Fibroblast of lung (primary cell): ENCODE data around the gene SETBP1. TPM values are rescaled to one million over a fixed set of nuclear protein-coding genes. Genes with fewer than 3 reads are reported as not detected.

Experiments used
- DNase-seq, 2 donors: peaks; one replicate each; pipeline versions ENCODE4 v3.0.0 to v3.0.0-alpha.2; 2010; ENCODE audit warnings: low read depth in 2 of 2
- H2AFZ ChIP-seq: 2 replicates; pipeline ENCODE4 v1.5.1; 2012; ENCODE audit warnings: low read length, control low read depth, inconsistent platforms
- H3K27ac ChIP-seq: 2 replicates; pipeline ENCODE4 v1.5.1; 2011; ENCODE audit warnings: low read length, control low read depth; ENCODE audit not compliant: insufficient read depth
- H3K27me3 ChIP-seq: 2 replicates; pipeline ENCODE4 v1.5.1; 2011; ENCODE audit warnings: mild to moderate bottlenecking, low read length; ENCODE audit not compliant: control insufficient read depth, insufficient read depth
- H3K36me3 ChIP-seq: 2 replicates; pipeline ENCODE4 v1.5.1; 2011; ENCODE audit warnings: low read length; ENCODE audit not compliant: control insufficient read depth, insufficient read depth
- H3K4me1 ChIP-seq: 2 replicates; pipeline ENCODE4 v1.5.1; 2011; ENCODE audit warnings: low read length; ENCODE audit not compliant: control insufficient read depth, insufficient read depth; ENCODE audit errors: extremely low read depth
- H3K4me2 ChIP-seq: 2 replicates; pipeline ENCODE4 v1.5.1; 2011; ENCODE audit warnings: low read length, control low read depth; ENCODE audit not compliant: insufficient read depth; ENCODE audit errors: extremely low read depth
- H3K4me3 ChIP-seq, 4 experiments: fragments of 200-600 bp in 1 of 4; sonication (generic) in 1 of 4; replicated peaks in 1 of 4; 2 replicates each; pipeline ENCODE4 v1.5.1; 2011 to 2016; ENCODE audit warnings: low read length in 4 of 4, low read depth in 3 of 4, mild to moderate bottlenecking in 3 of 4, control low read depth in 2 of 4, inconsistent platforms in 1 of 4, mixed read lengths in 1 of 4; ENCODE audit not compliant: insufficient read depth in 1 of 4; ENCODE audit errors: control extremely low read depth in 1 of 4
- H3K79me2 ChIP-seq: 2 replicates; pipeline ENCODE4 v1.5.1; 2012; ENCODE audit warnings: mild to moderate bottlenecking, low read length, inconsistent platforms; ENCODE audit not compliant: control insufficient read depth, insufficient read depth
- H3K9ac ChIP-seq: 2 replicates; pipeline ENCODE4 v1.5.1; 2011; ENCODE audit warnings: mild to moderate bottlenecking, low read length, control low read depth; ENCODE audit not compliant: insufficient read depth
- H3K9me3 ChIP-seq: 2 replicates; pipeline ENCODE4 v1.5.1; 2012; ENCODE audit warnings: low read depth, low read length; ENCODE audit not compliant: control insufficient read depth, insufficient read depth
- H4K20me1 ChIP-seq: 2 replicates; pipeline ENCODE4 v1.5.1; 2011; ENCODE audit warnings: low read length; ENCODE audit not compliant: control insufficient read depth, insufficient read depth; ENCODE audit errors: extremely low read depth
- EZH2 ChIP-seq: IDR thresholded peaks from 2 replicates; pipeline ENCODE4 v1.5.1; 2012; ENCODE audit warnings: low read length, control low read depth, mild to moderate bottlenecking; ENCODE audit errors: missing control alignments
- polyA plus RNA-seq, 2 donors: library from polyadenylated mRNA; depleted of rRNA in 1 of 2; stranded (reverse) in 1 of 2; unstranded in 1 of 2; fragments of >200 nt; gene quantifications; 2 replicates each; pipeline ENCODE4 v1.2.1, GENCODE V29; 2011 to 2012; ENCODE audit warnings: missing spikeins in 1 of 2
- total RNA-seq: library from RNA; depleted of rRNA; stranded (reverse); fragments of >200 nt; gene quantifications from 2 replicates; pipeline ENCODE4 v1.2.1, GENCODE V29; 2014
- TF ChIP-seq, protein P1 (sequence below), 2 donors: IDR thresholded peaks in 1 of 2; conservative IDR thresholded peaks in 1 of 2; 1 replicate in 1 of 2; 2 replicates in 1 of 2; pipeline ENCODE4 v1.5.1; 2011 to 2012; ENCODE audit warnings: low read length in 2 of 2, control low read depth in 1 of 2, inconsistent platforms in 1 of 2, low read depth in 1 of 2, mild to moderate bottlenecking in 1 of 2

SETBP1 gene
- total and polyA plus RNA-seq, 2 donors (not counting 1 experiment from before 2014, with no cell fraction given), result 4.5 to 5.4 TPM

DNA sequence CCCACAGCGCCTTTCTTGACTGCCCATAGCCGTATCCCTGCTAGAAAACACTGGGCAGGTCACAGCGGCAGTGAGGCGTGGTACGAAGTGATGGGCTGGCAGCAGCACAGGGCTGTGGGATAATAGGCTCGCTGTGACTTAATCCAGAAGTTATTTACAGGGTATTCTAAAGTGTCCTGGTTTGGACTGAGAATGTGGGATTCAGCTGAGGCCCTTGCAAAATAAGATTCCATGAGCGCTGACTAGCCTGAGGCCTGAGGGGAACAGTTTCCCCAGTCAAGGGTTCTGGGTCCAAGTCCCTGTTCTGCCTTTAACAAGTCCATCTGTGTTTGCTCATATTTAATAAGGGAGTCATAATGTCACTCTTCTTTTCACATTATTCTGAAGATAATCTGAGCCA lies 34.6 kb downstream of the SETBP1 start:
- Histone ChIP-seq H3K9me3 (no peaks in the 10 kb centered on the region), H2AFZ (no peak overlapping the region), H3K4me3 (no peak overlapping the region), H3K27ac (no peak overlapping the region), H3K79me2 (no peaks in the 10 kb centered on the region), H3K27me3 (no peaks in the 10 kb centered on the region), H3K4me1 (no peaks in the 10 kb centered on the region), H3K4me2 (peak overlapping the region; percentile 11), H4K20me1 (no peaks in the 10 kb centered on the region), H3K9ac (no peak overlapping the region), H3K36me3 (no peaks in the 10 kb centered on the region)
- TF ChIP-seq EZH2, result no peak
- TF ChIP-seq, protein P1, sequence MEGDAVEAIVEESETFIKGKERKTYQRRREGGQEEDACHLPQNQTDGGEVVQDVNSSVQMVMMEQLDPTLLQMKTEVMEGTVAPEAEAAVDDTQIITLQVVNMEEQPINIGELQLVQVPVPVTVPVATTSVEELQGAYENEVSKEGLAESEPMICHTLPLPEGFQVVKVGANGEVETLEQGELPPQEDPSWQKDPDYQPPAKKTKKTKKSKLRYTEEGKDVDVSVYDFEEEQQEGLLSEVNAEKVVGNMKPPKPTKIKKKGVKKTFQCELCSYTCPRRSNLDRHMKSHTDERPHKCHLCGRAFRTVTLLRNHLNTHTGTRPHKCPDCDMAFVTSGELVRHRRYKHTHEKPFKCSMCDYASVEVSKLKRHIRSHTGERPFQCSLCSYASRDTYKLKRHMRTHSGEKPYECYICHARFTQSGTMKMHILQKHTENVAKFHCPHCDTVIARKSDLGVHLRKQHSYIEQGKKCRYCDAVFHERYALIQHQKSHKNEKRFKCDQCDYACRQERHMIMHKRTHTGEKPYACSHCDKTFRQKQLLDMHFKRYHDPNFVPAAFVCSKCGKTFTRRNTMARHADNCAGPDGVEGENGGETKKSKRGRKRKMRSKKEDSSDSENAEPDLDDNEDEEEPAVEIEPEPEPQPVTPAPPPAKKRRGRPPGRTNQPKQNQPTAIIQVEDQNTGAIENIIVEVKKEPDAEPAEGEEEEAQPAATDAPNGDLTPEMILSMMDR (conservative IDR thresholded peaks at IDR 0.05 in 1 of 2, IDR thresholded peaks at IDR 0.05 in 1 of 2; ENCODE audit: low read depth in 1 of 2, low read length in 2 of 2), result no peak
- DNase-seq, result peak; percentile 52 to 85

DNA sequence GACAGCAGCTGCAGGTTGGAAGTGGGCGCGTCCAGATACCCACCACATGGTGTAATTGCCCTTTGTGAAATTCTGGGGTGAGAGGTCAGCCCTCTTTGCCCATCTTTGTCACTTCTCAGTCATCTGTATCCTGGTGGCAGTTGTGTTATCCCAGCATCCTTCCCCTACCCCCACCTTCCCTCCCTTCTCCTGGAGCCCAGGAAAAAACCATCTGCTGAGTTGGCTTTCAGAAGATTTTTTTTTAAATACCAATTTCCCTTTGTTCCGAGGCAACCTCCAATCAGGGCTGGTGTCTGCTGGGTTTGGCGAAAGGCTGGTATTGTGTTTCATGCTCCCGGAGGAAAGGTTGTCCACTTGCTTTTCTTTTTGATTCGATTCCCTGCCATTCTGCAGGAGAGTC lies 35.2 kb downstream of the SETBP1 start:
- TF ChIP-seq, protein P1 (conservative IDR thresholded peaks at IDR 0.05 in 1 of 2, IDR thresholded peaks at IDR 0.05 in 1 of 2; ENCODE audit: low read depth in 1 of 2, low read length in 2 of 2), result no peak
- TF ChIP-seq EZH2, result no peak
- H3K36me3 ChIP-seq, result no peaks in the 10 kb centered on the region
- DNase-seq, result peak in 1 of 2 donors; percentile 41
- H2AFZ ChIP-seq, result no peak overlapping the region
- no peaks in the 10 kb centered on the region for H3K9me3 ChIP-seq
- H3K27me3 ChIP-seq, result no peaks in the 10 kb centered on the region
- H3K4me1 ChIP-seq, result no peaks in the 10 kb centered on the region
- no peak overlapping the region for H3K27ac ChIP-seq
- no peak overlapping the region for H3K9ac ChIP-seq
- H3K4me2 ChIP-seq, result peak overlapping the region; percentile 11
- no peaks in the 10 kb centered on the region for H3K79me2 ChIP-seq
- H3K4me3 ChIP-seq, result no peak overlapping the region
- H4K20me1 ChIP-seq, result no peaks in the 10 kb centered on the region

DNA sequence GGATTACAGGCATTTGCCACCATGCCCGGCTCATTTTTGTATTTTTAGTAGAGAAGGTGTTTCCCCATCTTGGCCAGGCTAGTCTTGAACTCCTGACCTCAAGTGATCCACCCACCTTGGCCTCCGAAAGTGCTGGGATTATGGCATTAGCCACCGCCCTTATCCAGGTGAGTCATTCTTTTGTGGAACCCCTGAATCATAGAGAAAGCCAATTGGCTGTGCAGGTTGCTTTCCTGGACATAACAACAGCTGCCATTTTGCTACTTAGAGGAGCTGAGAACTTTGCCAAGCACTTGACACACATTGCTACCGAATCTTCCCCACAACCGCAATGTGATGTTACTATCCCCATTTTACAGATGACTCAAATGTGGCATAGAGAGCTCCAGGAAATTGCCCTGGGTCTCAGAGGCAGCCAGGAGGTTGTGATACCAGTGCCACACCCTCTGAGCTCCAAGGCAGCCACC lies 36.0 kb downstream of the SETBP1 start:
- no peaks in the 10 kb centered on the region for H3K79me2 ChIP-seq
- no peak overlapping the region for H3K27ac ChIP-seq
- H3K9me3 ChIP-seq, result no peaks in the 10 kb centered on the region
- H4K20me1 ChIP-seq, result no peaks in the 10 kb centered on the region
- TF ChIP-seq, protein P1 (conservative IDR thresholded peaks at IDR 0.05 in 1 of 2, IDR thresholded peaks at IDR 0.05 in 1 of 2; ENCODE audit: low read depth in 1 of 2, low read length in 2 of 2), result no peak
- no peak for TF ChIP-seq EZH2
- no peaks in the 10 kb centered on the region for H3K36me3 ChIP-seq
- no peaks in the 10 kb centered on the region for H3K4me1 ChIP-seq
- no peak overlapping the region for H3K4me3 ChIP-seq
- no peak for DNase-seq
- no peak overlapping the region for H2AFZ ChIP-seq
- no peak overlapping the region for H3K9ac ChIP-seq
- H3K27me3 ChIP-seq, result no peaks in the 10 kb centered on the region
- no peak overlapping the region for H3K4me2 ChIP-seq
